ENCODE measurements around the gene RABGAP1L.

- TF ChIP-seq CTCF (IDR thresholded peaks at IDR 0.05) (no peak), POLR2A (IDR thresholded peaks at IDR 0.05) (no peak)
Measured at GRCh38 chr1:174405219-174405618, 245.9 kb downstream of the RABGAP1L start.

Data from lower leg skin (tissue), 3 donors.